IMR-90 (cell line): Measurements from ENCODE around the gene ARSD. TPM values are rescaled to one million over a fixed set of nuclear protein-coding genes. Genes with fewer than 3 reads are reported as not detected.

Experiments
- ATAC-seq: fragments of 200-7000 bp; cut with Tn5 transposase; 2 replicates; pipeline ENCODE4 v1.9.1; 2020; ENCODE audit warnings: low read depth, mild to moderate bottlenecking, moderate library complexity
- BruUV-seq: library from RNA; stranded (reverse); fragments of 400-500 nt; replicated peaks from 2 replicates; lab custom pipeline; 2021; lab: Mats Ljungman, UMichigan
- CTCF ChIA-PET: fragments of 300-600 bp; formaldehyde crosslinking; extraction: SDS; loops from one replicate; lab custom pipeline; 2021; ENCODE audit warnings: antibody characterized with exemption; lab: Yijun Ruan, JAX
- POLR2A ChIA-PET: fragments of 300-600 bp; sonication (Branson Sonifier 250); formaldehyde crosslinking; loops from one replicate; lab custom pipeline; 2022; ENCODE audit warnings: antibody characterized with exemption; ENCODE audit not compliant: unreplicated experiment; lab: Charles Lee
- DNase-seq: peaks from one replicate; pipeline ENCODE4 v3.0.0; 2013
- H2AFZ ChIP-seq: replicated peaks from 2 replicates; pipeline ENCODE3; 2013; ENCODE audit warnings: low read length, mild to moderate bottlenecking; ENCODE audit not compliant: poor library complexity
- H2AK5ac ChIP-seq: 2 replicates; pipeline ENCODE4 v1.6.1; 2013; ENCODE audit warnings: low read depth, low read length, inconsistent platforms
- H2AK9ac ChIP-seq: replicated peaks from 2 replicates; pipeline ENCODE3; 2013; ENCODE audit warnings: mild to moderate bottlenecking, low read depth, low read length, moderate library complexity; ENCODE audit not compliant: poor library complexity
- H2BK120ac ChIP-seq: 2 replicates; pipeline ENCODE4 v1.6.1; 2013; ENCODE audit warnings: low read depth, low read length, inconsistent platforms
- H2BK15ac ChIP-seq: 3 replicates; pipeline ENCODE4 v1.6.1; 2013; ENCODE audit warnings: low read depth, low read length, inconsistent platforms
- H2BK20ac ChIP-seq: 2 replicates; pipeline ENCODE4 v1.6.1; 2013; ENCODE audit warnings: low read depth, mild to moderate bottlenecking, inconsistent platforms, low read length, moderate library complexity
- H2BK5ac ChIP-seq: 2 replicates; pipeline ENCODE4 v1.6.1; 2013; ENCODE audit warnings: mild to moderate bottlenecking, low read depth, low read length, inconsistent platforms; ENCODE audit not compliant: poor library complexity, severe bottlenecking
- H3K14ac ChIP-seq: replicated peaks from 2 replicates; pipeline ENCODE4 v1.6.1; 2013; ENCODE audit warnings: low read depth, low read length, inconsistent platforms
- H3K18ac ChIP-seq: 2 replicates; pipeline ENCODE4 v1.6.1; 2013; ENCODE audit warnings: low read depth, low read length, control low read depth
- H3K23ac ChIP-seq: 2 replicates; pipeline ENCODE4 v1.6.1; 2013; ENCODE audit warnings: low read depth, low read length, inconsistent platforms
- H3K27ac ChIP-seq: 2 replicates; pipeline ENCODE4 v1.5.1; 2013; ENCODE audit warnings: mild to moderate bottlenecking, control low read depth, low read length; ENCODE audit not compliant: insufficient read depth
- H3K27me3 ChIP-seq: 2 replicates; pipeline ENCODE4 v1.6.1; 2013; ENCODE audit warnings: low read length; ENCODE audit not compliant: control insufficient read depth, insufficient read depth
- H3K36me3 ChIP-seq: 2 replicates; pipeline ENCODE4 v1.6.1; 2013; ENCODE audit warnings: low read length, mixed read lengths; ENCODE audit not compliant: control insufficient read depth, insufficient read depth
- H3K4ac ChIP-seq: 2 replicates; pipeline ENCODE4 v1.6.1; 2013; ENCODE audit warnings: low read depth, low read length, inconsistent platforms
- H3K4me1 ChIP-seq: 2 replicates; pipeline ENCODE4 v1.6.1; 2013; ENCODE audit warnings: low read length, mixed read lengths; ENCODE audit not compliant: control insufficient read depth, insufficient read depth
- H3K4me2 ChIP-seq: 2 replicates; pipeline ENCODE4 v1.6.1; 2013; ENCODE audit warnings: low read depth, mild to moderate bottlenecking, control low read depth, low read length, moderate library complexity
- H3K4me3 ChIP-seq: 2 replicates; pipeline ENCODE4 v1.5.1; 2013; ENCODE audit warnings: low read depth, mild to moderate bottlenecking, control low read depth, low read length, moderate library complexity; ENCODE audit not compliant: insufficient read depth
- H3K56ac ChIP-seq: 2 replicates; pipeline ENCODE4 v1.6.1; 2013; ENCODE audit warnings: low read length, inconsistent platforms; ENCODE audit not compliant: insufficient read depth; ENCODE audit errors: extremely low read depth
- H3K79me1 ChIP-seq, 2 experiments: 2 replicates each; pipeline ENCODE4 v1.6.1; 2013; ENCODE audit warnings: low read length in 2 of 2, inconsistent platforms in 1 of 2, low read depth in 1 of 2
- H3K9ac ChIP-seq: 2 replicates; pipeline ENCODE4 v1.6.1; 2013; ENCODE audit warnings: low read depth, low read length, control low read depth
- H3K9me1 ChIP-seq: 2 replicates; pipeline ENCODE4 v1.6.1; 2013; ENCODE audit warnings: low read length, inconsistent platforms; ENCODE audit not compliant: insufficient read depth
- H3K9me3 ChIP-seq: 2 replicates; pipeline ENCODE4 v1.6.1; 2013; ENCODE audit warnings: low read length; ENCODE audit not compliant: control insufficient read depth, insufficient read depth
- H4K20me1 ChIP-seq: 2 replicates; pipeline ENCODE4 v1.6.1; 2013; ENCODE audit warnings: low read length, inconsistent platforms; ENCODE audit not compliant: insufficient read depth
- H4K5ac ChIP-seq: 2 replicates; pipeline ENCODE4 v1.6.1; 2013; ENCODE audit warnings: mild to moderate bottlenecking, low read depth, low read length, control low read depth
- H4K8ac ChIP-seq, 2 experiments: 2 replicates each; pipeline ENCODE4 v1.6.1; 2013; ENCODE audit warnings: low read depth in 2 of 2, low read length in 2 of 2, control low read depth in 1 of 2, inconsistent platforms in 1 of 2
- H4K91ac ChIP-seq: 2 replicates; pipeline ENCODE4 v1.6.1; 2013; ENCODE audit warnings: low read depth, low read length, inconsistent platforms; ENCODE audit not compliant: insufficient read depth
- BHLHE40 ChIP-seq: fragments of 150-350 bp; IDR thresholded peaks from 2 replicates; pipeline ENCODE4 v1.6.1; 2016; ENCODE audit warnings: mild to moderate bottlenecking, low read depth, low read length
- CEBPB ChIP-seq: IDR thresholded peaks from 2 replicates; pipeline ENCODE4 v1.6.1; 2012; ENCODE audit warnings: low read depth, low read length, improper control_type of control experiment
- CHD1 ChIP-seq: IDR thresholded peaks from 2 replicates; pipeline ENCODE4 v1.6.1; 2012; ENCODE audit warnings: low read depth, low read length, improper control_type of control experiment
- FOS ChIP-seq: fragments of 150-350 bp; IDR thresholded peaks from 2 replicates; pipeline ENCODE4 v1.6.1; 2016; ENCODE audit warnings: low read depth, low read length
- MAFK ChIP-seq: IDR thresholded peaks from 2 replicates; pipeline ENCODE4 v1.6.1; 2012; ENCODE audit warnings: low read depth, low read length, improper control_type of control experiment
- MAZ ChIP-seq: IDR thresholded peaks from 2 replicates; pipeline ENCODE4 v1.6.1; 2012; ENCODE audit warnings: low read depth, mild to moderate bottlenecking, low read length, improper control_type of control experiment, moderate library complexity, borderline replicate concordance
- MXI1 ChIP-seq: IDR thresholded peaks from 2 replicates; pipeline ENCODE4 v1.6.1; 2012; ENCODE audit warnings: low read depth, mild to moderate bottlenecking, low read length, moderate library complexity, borderline replicate concordance
- NFE2L2 ChIP-seq: fragments of 150-350 bp; IDR thresholded peaks from 2 replicates; pipeline ENCODE4 v1.6.1; 2016; ENCODE audit warnings: low read depth, mild to moderate bottlenecking, low read length
- POLR2A ChIP-seq: IDR thresholded peaks from 2 replicates; pipeline ENCODE4 v1.6.1; 2012; ENCODE audit warnings: mild to moderate bottlenecking, low read depth, low read length
- RAD21 ChIP-seq: IDR thresholded peaks from 2 replicates; pipeline ENCODE4 v1.6.1; 2012; ENCODE audit warnings: low read length, improper control_type of control experiment
- RCOR1 ChIP-seq: IDR thresholded peaks from 2 replicates; pipeline ENCODE4 v1.6.1; 2012; ENCODE audit warnings: mild to moderate bottlenecking, low read length, improper control_type of control experiment; ENCODE audit not compliant: insufficient replicate concordance
- RFX5 ChIP-seq: IDR thresholded peaks from 2 replicates; pipeline ENCODE4 v1.8.0; 2012; ENCODE audit warnings: low read depth, mild to moderate bottlenecking, low read length, moderate library complexity
- SMC3 ChIP-seq: fragments of 150-350 bp; IDR thresholded peaks from 2 replicates; pipeline ENCODE4 v1.6.1; 2016; ENCODE audit warnings: low read depth, mild to moderate bottlenecking, antibody characterized with exemption, low read length, moderate library complexity
- WGBS, 2 experiments: methylation state at CpG; one replicate each; pipeline versions ENCODE4 v1.1.5 to v1.1.7; 2013; ENCODE audit warnings: missing lambda C conversion rate in 2 of 2; ENCODE audit not compliant: insufficient read length in 1 of 2; ENCODE audit errors: extremely low coverage in 2 of 2; 5-methylcytosine and 5-hydroxymethylcytosine counted together
- dilution Hi-C: fragments of 300-500 bp; cut with HindIII; formaldehyde crosslinking; loops from one replicate; pipeline ENCODE4 v1.14.3; 2018; ENCODE audit warnings: low sequenced_read_pairs; ENCODE audit not compliant: unreplicated experiment
- in situ Hi-C: fragments of 300-500 bp; cut with MboI; formaldehyde crosslinking; loops from 3 replicates; pipeline ENCODE4 v1.14.3; 2019; ENCODE audit warnings: low sequenced_read_pairs, inconsistent platforms, mixed read lengths
- intact Hi-C: fragments of 100-400 bp; cut with micrococcal nuclease; formaldehyde crosslinking; loops from 2 replicates; pipeline ENCODE4 v1.10.0; 2022
- polyA plus RNA-seq, 3 experiments: library from polyadenylated mRNA; depleted of rRNA; stranded (reverse); fragments of >200 nt; gene quantifications; 2 replicates each; pipeline ENCODE4 v1.2.3, GENCODE V29; 2012; ENCODE audit warnings: low replicate concordance in 1 of 3
- total RNA-seq: library from RNA; depleted of rRNA; stranded (reverse); fragments of >200 nt; gene quantifications from 2 replicates; pipeline ENCODE4 v1.2.3, GENCODE V29; 2012
- TF ChIP-seq, protein P1 (sequence below): fragments of 150-350 bp; IDR thresholded peaks from 2 replicates; pipeline ENCODE4 v1.6.1; 2017; ENCODE audit warnings: mild to moderate bottlenecking, antibody characterized with exemption, low read length, low read depth
- TF ChIP-seq, protein P2 (sequence below): fragments of 150-350 bp; IDR thresholded peaks from 2 replicates; pipeline ENCODE4 v1.6.1; 2016; ENCODE audit warnings: low read depth, mild to moderate bottlenecking, low read length, moderate library complexity, borderline replicate concordance
- TF ChIP-seq, protein P3 (sequence below): conservative IDR thresholded peaks from 2 replicates; pipeline ENCODE4 v1.5.1; 2012; ENCODE audit warnings: mild to moderate bottlenecking, low read depth, low read length, improper control_type of control experiment

The ARSD gene
- total and polyA plus RNA-seq, 2 of the 4 experiments (the other 2 are of a cell fraction) = 5.1 to 6.3 TPM

DNA sequence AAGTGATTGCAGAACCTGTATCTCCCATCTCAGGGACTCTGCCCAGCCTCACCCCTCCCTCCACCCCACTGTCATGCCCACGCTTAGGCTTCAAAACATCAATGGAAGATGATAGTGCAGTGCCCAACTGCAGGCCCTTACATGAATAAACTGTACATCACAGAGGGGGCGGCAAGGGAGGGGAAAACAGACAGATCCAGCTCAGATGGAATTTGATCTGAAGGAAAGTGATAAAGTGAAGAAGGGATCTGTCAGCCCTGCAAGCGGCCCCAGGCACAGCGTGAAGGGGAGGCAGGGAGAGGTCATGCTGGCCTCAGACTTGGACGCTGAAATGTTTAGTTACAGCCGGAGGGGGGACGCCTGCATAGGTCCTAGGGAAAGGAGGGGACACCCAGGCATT, 61.9 kb downstream of the ARSD start:
- ChIA-PET POLR2A (no interaction called here), CTCF (interaction anchor here (0.8 kb wide), 1 partner anchor 9 kb away, joined by 3 read pairs; no protein-coding TSS in a partner anchor)
- Histone ChIP-seq H3K79me1 (no peaks in the 10 kb centered on the region), H4K8ac (no peak overlapping the region), H2BK5ac (no peak overlapping the region), H4K5ac (no peak overlapping the region), H3K9me3 (no peaks in the 10 kb centered on the region; the same call in 1 of the 2 replicates), H3K9me1 (no peaks in the 10 kb centered on the region), H3K27ac (no peak overlapping the region), H3K4me1 (no peaks in the 10 kb centered on the region), H3K4me3 (no peak overlapping the region), H2AFZ (no peak overlapping the region), H2BK20ac (no peak overlapping the region), H4K20me1 (no peaks in the 10 kb centered on the region), H2BK15ac (no peak overlapping the region), H3K18ac (no peak overlapping the region), H2AK5ac (no peak overlapping the region), H3K27me3 (no peaks in the 10 kb centered on the region), H3K23ac (no peak overlapping the region), H3K4me2 (no peak overlapping the region), H4K91ac (no peak overlapping the region), H3K4ac (no peak overlapping the region), H3K56ac (no peak overlapping the region), H3K36me3 (peaks cover 14% of the 10 kb centered on the region), H2BK120ac (no peak overlapping the region), H2AK9ac (no peak overlapping the region), H3K9ac (no peak overlapping the region), H3K14ac (no peak overlapping the region)
- ATAC-seq (no peak), DNase-seq (no peak)
- intact Hi-C loops = no loop called here
- in situ Hi-C loops = no loop called here
- BruUV-seq = no TSS peak
- WGBS, 2 experiments = 56% methylated on average over 5 of the region's 7 CpGs; no CpG with 5 or more reads in 1 of the 2 experiments
- TF ChIP-seq RCOR1 = no peak
- TF ChIP-seq, protein P1, sequence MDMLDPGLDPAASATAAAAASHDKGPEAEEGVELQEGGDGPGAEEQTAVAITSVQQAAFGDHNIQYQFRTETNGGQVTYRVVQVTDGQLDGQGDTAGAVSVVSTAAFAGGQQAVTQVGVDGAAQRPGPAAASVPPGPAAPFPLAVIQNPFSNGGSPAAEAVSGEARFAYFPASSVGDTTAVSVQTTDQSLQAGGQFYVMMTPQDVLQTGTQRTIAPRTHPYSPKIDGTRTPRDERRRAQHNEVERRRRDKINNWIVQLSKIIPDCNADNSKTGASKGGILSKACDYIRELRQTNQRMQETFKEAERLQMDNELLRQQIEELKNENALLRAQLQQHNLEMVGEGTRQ = no peak
- TF ChIP-seq CHD1 = no peak
- no peak for TF ChIP-seq NFE2L2
- no peak for TF ChIP-seq MAZ
- TF ChIP-seq MAFK = no peak
- no peak for TF ChIP-seq RAD21
- TF ChIP-seq, protein P2, sequence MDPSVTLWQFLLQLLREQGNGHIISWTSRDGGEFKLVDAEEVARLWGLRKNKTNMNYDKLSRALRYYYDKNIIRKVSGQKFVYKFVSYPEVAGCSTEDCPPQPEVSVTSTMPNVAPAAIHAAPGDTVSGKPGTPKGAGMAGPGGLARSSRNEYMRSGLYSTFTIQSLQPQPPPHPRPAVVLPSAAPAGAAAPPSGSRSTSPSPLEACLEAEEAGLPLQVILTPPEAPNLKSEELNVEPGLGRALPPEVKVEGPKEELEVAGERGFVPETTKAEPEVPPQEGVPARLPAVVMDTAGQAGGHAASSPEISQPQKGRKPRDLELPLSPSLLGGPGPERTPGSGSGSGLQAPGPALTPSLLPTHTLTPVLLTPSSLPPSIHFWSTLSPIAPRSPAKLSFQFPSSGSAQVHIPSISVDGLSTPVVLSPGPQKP = no peak
- TF ChIP-seq RFX5 = no peak
- TF ChIP-seq, protein P3, sequence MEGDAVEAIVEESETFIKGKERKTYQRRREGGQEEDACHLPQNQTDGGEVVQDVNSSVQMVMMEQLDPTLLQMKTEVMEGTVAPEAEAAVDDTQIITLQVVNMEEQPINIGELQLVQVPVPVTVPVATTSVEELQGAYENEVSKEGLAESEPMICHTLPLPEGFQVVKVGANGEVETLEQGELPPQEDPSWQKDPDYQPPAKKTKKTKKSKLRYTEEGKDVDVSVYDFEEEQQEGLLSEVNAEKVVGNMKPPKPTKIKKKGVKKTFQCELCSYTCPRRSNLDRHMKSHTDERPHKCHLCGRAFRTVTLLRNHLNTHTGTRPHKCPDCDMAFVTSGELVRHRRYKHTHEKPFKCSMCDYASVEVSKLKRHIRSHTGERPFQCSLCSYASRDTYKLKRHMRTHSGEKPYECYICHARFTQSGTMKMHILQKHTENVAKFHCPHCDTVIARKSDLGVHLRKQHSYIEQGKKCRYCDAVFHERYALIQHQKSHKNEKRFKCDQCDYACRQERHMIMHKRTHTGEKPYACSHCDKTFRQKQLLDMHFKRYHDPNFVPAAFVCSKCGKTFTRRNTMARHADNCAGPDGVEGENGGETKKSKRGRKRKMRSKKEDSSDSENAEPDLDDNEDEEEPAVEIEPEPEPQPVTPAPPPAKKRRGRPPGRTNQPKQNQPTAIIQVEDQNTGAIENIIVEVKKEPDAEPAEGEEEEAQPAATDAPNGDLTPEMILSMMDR = no peak
- TF ChIP-seq BHLHE40 = no peak
- no peak for TF ChIP-seq FOS
- no peak for TF ChIP-seq CEBPB
- TF ChIP-seq MXI1 = no peak
- TF ChIP-seq POLR2A = no peak
- TF ChIP-seq SMC3 = no peak
- dilution Hi-C loops = no loop called here
